ENCODE measurements around the gene ERAL1. TPM values are rescaled to one million over a fixed set of nuclear protein-coding genes. Genes with fewer than 3 reads are reported as not detected.

Gene ERAL1

DNA sequence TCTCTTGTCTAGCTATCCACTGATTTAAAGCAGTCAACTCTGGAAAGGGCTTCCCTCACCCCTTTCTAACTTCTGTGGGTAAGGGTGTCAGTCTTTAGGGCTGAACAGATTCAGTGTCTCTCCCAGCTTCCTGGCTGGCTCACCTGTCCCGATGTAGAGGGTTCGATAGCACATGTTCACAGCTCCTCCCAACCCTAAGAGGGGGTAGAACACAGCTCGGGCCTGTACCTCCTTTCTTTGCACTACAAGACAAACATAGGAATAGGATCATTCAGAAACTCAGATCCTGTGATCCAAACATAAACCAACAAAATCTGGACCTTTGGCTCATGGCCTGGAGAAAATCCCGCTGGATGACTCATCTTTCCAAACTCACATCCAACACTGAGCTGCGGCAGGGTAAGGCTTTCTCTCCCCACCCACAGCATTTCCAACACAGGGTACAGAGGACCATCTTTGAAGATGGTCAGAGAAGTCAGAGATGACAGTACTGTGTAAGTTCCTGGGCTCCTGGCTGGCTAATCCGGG, 53.9 kb downstream of the ERAL1 start:
- DNase-seq, result no peak

GRCh38 chr17:28910534-28910933, 55.7 kb downstream of the ERAL1 start:
- Histone ChIP-seq H3K9ac (ENCODE audit: low read length) (no peak overlapping the region), H3K36me3 (ENCODE audit: control insufficient read depth, insufficient read depth, low read length) (peaks cover 58% of the 10 kb centered on the region), H3K4me2 (ENCODE audit: low read length) (no peak overlapping the region), H2AK5ac (ENCODE audit: low read length) (no peak overlapping the region), H3K56ac (ENCODE audit: low read length) (no peak overlapping the region), H3K79me2 (ENCODE audit: control insufficient read depth, insufficient read depth, low read length) (no peaks in the 10 kb centered on the region), H3K23ac (ENCODE audit: low read length) (no peak overlapping the region), H3K27me3 (ENCODE audit: insufficient read depth, low read length, poor library complexity) (no peaks in the 10 kb centered on the region), H3K4me1 (ENCODE audit: control insufficient read depth, low read depth, low read length) (no peaks in the 10 kb centered on the region), H3K79me1 (ENCODE audit: low read length) (peaks cover 4% of the 10 kb centered on the region), H4K8ac (ENCODE audit: low read depth, low read length) (no peak overlapping the region), H3K4ac (ENCODE audit: low read depth, low read length) (no peak overlapping the region), H2BK120ac (ENCODE audit: low read depth, low read length) (no peak overlapping the region), H2BK15ac (replicated peaks; ENCODE audit: low read depth) (no peak overlapping the region), H3K18ac (ENCODE audit: low read length) (no peak overlapping the region), H4K5ac (ENCODE audit: low read length) (no peak overlapping the region), H2BK5ac (ENCODE audit: low read length) (no peak overlapping the region), H3K27ac (ENCODE audit: low read depth, low read length) (no peak overlapping the region), H3K4me3 (ENCODE audit: low read length) (no peak overlapping the region)
- no CpG with 5 or more reads among the region's 1 CpG for WGBS (ENCODE audit: extremely low coverage, insufficient coverage, low lambda C conversion rate)
- no peak for DNase-seq

More for the DNA sequence above, 53.9 kb downstream of the ERAL1 start:
- H3K56ac ChIP-seq (ENCODE audit: low read length), result no peak overlapping the region
- H3K36me3 ChIP-seq (ENCODE audit: control insufficient read depth, insufficient read depth, low read length), result peaks cover 46% of the 10 kb centered on the region
- WGBS (ENCODE audit: extremely low coverage, insufficient coverage, low lambda C conversion rate), result no CpG with 5 or more reads among the region's 6 CpGs
- H2BK5ac ChIP-seq (ENCODE audit: low read length), result no peak overlapping the region
- no peaks in the 10 kb centered on the region for H3K79me1 ChIP-seq (ENCODE audit: low read length)
- H2BK120ac ChIP-seq (ENCODE audit: low read depth, low read length), result no peak overlapping the region
- no peaks in the 10 kb centered on the region for H3K27me3 ChIP-seq (ENCODE audit: insufficient read depth, low read length, poor library complexity)
- H3K18ac ChIP-seq (ENCODE audit: low read length), result no peak overlapping the region
- no peak overlapping the region for H3K4me2 ChIP-seq (ENCODE audit: low read length)
- H3K27ac ChIP-seq (ENCODE audit: low read depth, low read length), result no peak overlapping the region
- no peak overlapping the region for H3K23ac ChIP-seq (ENCODE audit: low read length)
- H4K8ac ChIP-seq (ENCODE audit: low read depth, low read length), result no peak overlapping the region
- H3K4ac ChIP-seq (ENCODE audit: low read depth, low read length), result no peak overlapping the region
- H3K79me2 ChIP-seq (ENCODE audit: control insufficient read depth, insufficient read depth, low read length), result no peaks in the 10 kb centered on the region
- H3K4me1 ChIP-seq (ENCODE audit: control insufficient read depth, low read depth, low read length), result no peaks in the 10 kb centered on the region
- no peak overlapping the region for H4K5ac ChIP-seq (ENCODE audit: low read length)
- no peak overlapping the region for H3K4me3 ChIP-seq (ENCODE audit: low read length)
- H2AK5ac ChIP-seq (ENCODE audit: low read length), result no peak overlapping the region
- H2BK15ac ChIP-seq (replicated peaks; ENCODE audit: low read depth), result no peak overlapping the region
- no peak overlapping the region for H3K9ac ChIP-seq (ENCODE audit: low read length)

Small RNAs within 50 kb of the gene (small RNA-seq; reads per million reads assigned to genes)
- not detected for gene RF00019 (ENCODE audit: insufficient read depth)

All from mesendoderm (in vitro differentiated cells).